Keratinocyte (primary cell): ENCODE results near the gene ATAD2B.

Source experiments
- CTCF ChIP-seq, 3 experiments: IDR thresholded peaks in 1 of 3; conservative IDR thresholded peaks in 1 of 3; optimal IDR thresholded peaks in 1 of 3; 2 replicates in 2 of 3; 3 replicates in 1 of 3; pipeline versions ENCODE3 to v1.5.1; 2011; ENCODE audit warnings: low read length in 3 of 3, mild to moderate bottlenecking in 3 of 3, moderate library complexity in 2 of 3, control low read depth in 1 of 3, inconsistent platforms in 1 of 3; ENCODE audit not compliant: insufficient read depth in 2 of 3; ENCODE audit errors: extremely low read depth in 1 of 3
- EZH2 ChIP-seq: IDR thresholded peaks from one replicate; pipeline ENCODE4 v1.6.1; 2012; ENCODE audit warnings: inconsistent platforms, mild to moderate bottlenecking, low read length, moderate library complexity

GRCh38 chr2:23746141-23746863, 180.6 kb downstream of the ATAD2B start:
- TF ChIP-seq CTCF (optimal IDR thresholded peaks at IDR 0.05 in 1 of 3, IDR thresholded peaks at IDR 0.05 in 1 of 3, conservative IDR thresholded peaks at IDR 0.05 in 1 of 3; ENCODE audit: extremely low read depth in 1 of 3, insufficient read depth in 2 of 3, low read length in 3 of 3) (no peak), EZH2 (no peak)
